Activated CD4-positive, alpha-beta T cell treated with anti-CD3 and anti-CD28 coated beads for 1 hour (primary cell): ENCODE data around the gene ABCF1.
"Not testable (repeated sequence)": the region's sequence is repeated elsewhere in the genome, so short reads cannot be mapped to it uniquely, and the experiment has no call there.

Experiments
- DNase-seq: peaks from one replicate; pipeline ENCODE4 v3.0.0-alpha.2; 2020

The ABCF1 gene

DNA sequence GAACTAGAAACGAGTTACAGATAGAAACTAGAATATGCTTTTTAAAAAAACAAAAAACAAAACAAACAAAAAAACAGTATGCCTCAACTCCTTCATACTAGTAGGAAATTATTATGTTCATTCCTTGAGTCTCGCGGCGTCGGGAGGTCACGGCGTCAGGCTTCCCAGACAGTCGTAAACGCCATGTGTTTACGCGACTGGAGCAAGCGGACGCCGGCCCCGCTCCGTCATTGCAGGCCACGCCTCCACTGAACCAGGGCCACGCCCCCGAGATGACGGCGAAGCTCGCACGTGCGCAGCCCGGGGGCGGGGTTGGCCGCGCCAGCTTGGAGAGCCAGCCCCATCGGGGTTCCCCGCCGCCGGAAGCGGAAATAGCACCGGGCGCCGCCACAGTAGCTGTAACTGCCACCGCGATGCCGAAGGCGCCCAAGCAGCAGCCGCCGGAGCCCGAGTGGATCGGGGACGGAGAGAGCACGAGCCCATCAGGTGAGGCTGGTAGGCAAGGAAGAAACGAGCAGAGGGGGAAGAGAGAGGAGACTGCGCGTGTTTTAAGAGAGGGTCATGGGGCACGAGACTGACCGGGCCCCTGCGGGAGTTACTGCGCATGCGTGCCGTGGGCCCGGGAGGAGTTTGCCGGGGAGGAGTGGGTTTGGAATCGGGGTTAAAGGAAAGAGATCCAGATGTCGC lies at the start of gene ABCF1:
Gene ABCF1 (plus strand): TSS at position 368 of the 687 bp plus-strand sequence. CDS start 46 bp downstream, at position 414.
- peak; percentile 99 for DNase-seq

DNA sequence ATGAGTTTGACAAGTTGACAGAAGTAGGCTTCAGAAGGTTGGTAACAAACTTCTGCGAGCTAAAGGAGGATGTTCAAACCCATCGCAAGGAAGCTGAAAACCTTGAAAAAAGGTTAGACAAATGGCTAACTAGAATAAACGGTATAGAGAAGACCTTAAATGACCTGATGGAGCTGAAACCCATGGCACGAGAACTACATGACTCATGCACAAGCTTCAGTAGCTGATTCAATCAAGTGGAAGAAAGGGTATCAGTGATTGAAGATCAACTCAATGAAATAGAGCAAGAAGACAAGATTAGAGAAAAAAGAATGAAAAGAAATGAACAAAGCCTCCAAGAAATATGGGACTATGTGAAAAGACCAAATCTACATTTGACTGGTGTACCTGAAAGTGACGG lies 49.3 kb upstream of the ABCF1 start:
- not testable (repeated sequence) for DNase-seq

DNA sequence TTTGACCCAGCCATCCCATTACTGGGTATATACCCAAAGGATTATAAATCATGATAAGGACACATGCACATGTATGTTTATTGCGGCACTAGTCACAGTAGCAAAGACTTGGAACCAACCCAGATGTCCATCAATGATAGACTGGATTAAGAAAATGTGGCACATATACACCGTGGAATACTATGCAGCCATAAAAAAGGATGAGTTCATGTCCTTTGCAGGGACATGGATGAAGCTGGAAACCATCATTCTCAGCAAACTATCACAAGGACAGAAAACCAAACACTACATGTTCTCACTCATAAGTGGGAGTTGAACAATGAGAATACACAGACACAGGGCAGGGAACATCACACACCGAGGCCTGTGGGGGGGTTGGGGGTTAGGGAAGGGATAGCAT lies 44.8 kb upstream of the ABCF1 start:
- DNase-seq, result not testable (repeated sequence)

DNA sequence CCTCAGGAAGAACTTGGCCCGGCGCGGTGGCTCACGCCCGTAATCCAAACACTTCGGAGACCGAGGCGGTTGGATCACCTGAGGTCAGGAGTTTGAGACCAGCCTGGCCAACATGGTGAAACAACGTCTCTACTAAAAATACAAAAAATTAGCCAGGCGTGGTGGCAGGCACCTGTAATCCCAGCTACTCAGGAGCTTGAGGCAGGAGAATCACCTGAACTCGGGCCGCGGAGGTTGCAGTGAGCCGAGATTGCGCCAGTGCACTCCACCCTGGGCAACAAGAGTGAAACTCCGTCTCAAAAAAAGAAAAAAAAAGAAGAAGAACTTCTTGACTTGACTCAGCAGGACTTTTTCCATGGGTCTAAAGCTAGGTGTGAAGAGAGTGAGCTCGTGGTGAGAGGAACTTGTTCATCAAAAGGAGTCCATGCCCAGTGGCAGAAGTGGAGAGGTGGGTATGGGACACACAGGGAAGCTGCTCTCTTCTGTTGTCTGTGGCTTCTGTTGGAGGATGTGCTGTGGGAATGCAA lies 41.8 kb upstream of the ABCF1 start:
- DNase-seq, result not testable (repeated sequence)

DNA sequence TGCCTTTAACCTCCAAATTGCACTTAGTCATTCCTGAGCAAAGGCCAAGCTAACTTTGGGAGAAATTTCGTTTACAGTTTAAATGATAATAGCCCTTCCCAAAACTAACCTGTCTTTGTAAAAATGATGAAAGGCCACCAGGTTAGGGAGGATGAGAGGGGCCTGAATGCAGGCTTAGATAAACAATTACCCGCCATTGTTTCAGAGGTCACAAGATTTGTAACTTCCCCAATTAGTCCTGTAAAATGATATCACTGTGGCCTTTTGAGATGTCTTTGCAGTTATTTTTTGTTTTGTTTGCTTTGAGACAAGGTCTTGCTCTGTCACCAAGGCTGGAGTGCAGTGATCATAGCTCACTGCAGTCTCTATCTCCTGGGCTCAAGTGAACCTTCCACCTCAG lies 41.2 kb upstream of the ABCF1 start:
- DNase-seq, result no peak

DNA sequence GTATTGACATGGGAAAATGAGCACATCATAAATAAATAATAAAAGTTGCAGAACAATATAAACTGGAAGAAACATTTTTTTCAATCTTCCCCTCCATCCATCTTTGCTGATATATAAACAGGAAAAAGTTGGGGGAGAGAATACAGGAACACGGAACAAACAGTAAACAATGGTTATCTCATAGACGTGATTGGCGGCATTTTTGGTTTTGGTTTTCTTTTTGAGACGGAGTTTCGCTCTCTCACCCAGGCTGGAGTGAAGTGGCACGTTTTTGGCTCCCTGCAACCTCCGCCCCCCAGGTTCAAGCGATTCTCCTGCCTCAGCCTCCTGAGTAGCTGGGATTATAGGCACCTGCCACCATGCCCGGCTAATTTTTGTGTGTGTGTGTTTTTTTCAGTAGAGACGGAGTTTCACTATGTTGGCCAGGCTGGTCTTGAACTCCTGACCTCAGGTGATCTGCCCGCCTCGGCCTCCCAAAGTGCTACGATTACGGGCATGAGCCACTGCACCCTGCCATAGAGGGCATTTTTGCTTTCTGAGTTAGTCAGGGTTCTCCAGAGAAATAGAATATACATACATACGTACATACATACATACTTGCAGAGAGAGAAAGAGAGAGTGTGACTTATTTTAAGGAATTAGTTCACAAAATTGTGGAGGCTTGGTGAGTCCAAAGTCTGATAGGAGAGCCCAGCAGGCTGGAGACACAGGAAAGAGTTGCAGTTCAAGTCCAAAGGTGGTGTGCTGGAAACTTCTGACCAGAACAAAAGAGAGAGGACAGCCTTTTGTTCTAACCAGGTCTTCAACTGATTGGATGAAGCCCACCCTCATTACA lies 37.6 kb upstream of the ABCF1 start:
- DNase-seq, result no peak

DNA sequence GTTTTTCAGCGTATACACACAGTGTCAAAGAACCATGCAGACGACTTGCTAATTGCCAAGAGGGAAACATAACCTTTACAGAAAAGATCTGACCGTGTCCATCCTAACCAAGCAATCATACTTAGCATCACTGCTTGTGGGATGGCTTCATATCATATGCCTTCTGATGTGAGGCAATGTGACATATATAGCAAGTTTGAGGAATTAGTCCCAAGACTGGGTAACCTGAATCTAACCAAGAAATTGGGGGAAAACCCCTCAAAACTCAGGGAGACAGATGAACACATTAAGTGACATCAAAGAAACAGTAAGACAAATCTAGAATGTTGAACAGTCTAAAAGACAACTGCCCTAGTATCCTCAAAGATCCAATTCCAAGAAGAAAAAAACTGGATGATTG lies 33.3 kb upstream of the ABCF1 start:
- no peak for DNase-seq

DNA sequence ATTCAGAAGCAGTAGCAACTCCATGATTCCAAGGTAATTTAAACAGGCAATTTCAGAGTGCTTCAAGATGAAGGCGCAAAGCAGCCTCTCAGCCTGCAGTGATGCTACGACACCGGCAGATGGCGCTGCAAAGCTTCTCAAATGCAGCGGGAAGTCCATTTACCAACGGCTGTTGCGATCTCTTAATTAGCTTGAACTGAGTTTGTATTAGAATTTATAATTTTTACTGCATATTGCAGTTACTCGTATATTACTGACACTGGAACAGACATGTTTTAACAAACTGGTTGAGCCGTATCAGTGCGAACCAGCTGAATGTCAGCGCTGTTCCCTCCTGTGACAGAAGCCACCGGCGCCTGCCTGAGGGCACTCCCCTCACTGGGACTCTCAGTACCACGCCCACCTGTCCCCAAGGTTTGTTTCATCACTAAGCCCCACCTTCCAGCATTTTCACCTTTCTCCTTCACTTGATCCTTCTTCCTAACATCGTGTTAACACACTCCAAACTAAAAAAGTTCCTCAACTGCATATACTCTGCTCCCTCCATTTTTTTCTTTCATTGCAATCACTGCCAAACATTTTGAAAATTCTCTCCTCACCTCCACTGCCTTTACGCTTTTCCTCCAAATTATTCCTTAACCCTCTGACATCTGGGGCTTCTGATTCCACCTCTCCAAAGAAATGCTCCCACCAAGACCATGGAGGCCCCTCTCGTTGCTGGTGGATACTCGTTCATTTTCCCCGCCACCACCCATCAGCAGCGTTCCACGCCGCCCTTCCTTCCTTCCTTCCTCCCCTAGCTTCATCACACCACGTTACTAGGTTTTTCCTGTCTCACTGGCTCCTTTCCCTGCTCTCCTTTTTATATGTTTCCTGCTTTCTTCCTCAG lies 29.5 kb upstream of the ABCF1 start:
- peak; percentile 70 for DNase-seq

DNA sequence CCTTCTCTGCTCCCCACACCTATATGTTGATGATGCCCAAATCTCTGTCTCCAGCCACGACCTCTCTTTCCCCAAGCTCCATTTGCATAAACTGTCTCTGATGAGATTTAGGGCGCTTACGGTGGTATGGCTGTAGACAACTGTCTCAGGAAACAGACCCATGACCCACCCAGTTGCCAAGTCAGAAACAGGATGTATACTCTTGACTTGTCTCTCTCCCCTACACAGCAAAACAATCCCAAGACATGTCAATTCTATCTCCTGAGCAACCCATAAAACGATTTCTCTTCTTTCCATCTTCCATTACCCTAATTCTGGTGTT lies 28.9 kb upstream of the ABCF1 start:
- DNase-seq, result no peak

DNA sequence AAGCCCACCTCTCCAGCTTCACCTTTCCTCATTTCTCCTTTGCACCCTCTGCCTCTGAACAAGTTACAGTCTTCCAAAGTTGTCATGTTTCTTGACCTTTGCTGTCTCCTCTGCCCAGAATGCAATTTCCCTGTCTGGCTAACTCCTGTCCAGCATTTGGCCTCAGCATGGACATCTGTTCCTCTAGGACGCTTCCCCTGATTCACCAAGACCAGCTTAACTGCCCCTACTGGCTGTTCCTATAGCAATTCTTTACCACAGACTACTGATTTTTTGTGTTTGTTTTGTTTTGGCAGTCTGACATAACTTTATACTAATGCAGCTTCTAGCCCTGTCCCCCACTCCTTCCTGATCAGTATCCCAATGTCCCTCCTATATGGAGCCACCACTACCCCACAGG lies 28.3 kb upstream of the ABCF1 start:
- DNase-seq, result no peak

DNA sequence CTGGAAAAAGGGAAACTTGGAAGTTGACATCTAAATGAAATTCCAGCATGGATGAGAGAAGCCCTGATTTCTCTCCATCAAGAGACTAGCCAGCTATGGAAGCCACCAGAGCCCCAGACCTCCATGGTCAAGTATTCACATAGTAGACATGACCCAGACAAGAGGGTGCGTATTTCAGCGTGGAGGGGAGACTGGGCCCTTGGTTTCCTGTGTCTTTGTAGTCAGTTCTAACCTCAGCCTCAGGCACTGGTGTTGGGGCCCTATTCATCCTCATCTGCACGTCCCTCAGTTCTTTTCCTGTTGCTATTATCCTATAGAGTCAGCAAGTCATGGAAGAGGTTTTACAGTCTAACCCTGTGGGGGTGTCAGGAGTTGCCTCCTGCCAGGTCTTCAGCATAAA lies 27.4 kb upstream of the ABCF1 start:
- DNase-seq, result no peak

DNA sequence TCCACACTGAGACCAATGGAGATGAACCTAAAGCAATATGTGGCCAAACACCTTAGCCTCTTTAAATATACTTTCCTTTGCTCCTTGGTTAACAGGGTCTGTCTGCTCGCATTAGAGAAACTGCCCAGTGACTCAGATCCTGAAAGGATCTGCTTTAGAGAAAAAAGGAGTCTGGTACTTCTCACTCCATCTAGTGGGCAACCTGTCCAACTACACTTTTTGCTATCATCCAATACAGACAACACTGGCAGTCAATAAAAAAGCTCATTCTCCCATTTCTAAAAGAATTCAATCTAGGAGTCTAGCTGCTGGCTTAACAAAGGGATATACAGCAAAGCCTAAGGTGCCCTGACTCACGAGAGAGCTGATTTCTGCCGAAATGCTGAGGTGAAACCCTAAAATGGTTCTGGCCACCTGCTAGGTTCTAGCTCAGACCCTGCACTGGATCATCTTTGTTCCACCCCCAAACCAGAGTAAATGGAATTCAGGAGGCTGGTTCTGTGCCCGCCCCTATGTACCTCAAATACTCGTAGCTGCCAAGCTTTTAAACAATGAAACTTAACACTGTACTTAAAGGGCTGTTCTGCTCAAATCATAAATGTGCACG lies 26.5 kb upstream of the ABCF1 start:
- no peak for DNase-seq

DNA sequence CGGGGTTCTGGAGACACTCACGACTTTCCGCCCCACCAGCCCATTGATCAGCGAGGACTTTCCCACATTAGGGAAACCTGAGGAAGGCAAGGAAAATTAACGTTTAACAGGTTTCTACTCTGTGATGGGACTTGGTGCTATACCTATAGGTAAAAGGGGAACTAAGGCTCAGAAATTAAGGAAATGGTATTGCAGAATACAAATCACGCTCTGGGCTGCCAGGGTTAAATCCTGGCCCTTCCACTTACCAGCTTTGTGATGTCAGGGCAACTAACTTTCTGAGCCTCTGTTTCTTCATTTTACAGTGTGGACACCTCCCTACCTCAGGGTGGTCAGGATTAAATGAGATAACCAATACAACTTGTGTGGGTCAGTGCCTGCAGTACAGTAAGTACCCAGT lies 23.8 kb upstream of the ABCF1 start:
- DNase-seq, result no peak

DNA sequence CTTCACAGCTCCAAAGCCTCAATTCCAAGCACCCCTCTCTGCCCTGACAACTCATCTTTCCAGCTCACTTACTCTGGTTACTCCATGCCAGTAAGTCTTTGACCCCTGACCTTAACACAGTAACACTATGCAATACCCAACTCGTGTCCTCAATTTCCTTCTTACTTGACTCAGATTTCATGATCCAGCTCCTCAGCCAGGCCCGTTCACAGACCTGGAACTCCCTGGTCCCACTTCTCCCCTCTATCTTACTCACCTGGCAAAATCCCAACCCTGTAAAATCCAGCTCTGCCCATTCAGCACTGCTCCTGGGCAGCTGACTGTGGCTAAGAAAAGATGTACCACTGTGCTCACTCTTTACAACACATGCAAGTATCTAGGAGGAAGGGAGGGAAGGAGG lies 22.9 kb upstream of the ABCF1 start:
- DNase-seq, result no peak

DNA sequence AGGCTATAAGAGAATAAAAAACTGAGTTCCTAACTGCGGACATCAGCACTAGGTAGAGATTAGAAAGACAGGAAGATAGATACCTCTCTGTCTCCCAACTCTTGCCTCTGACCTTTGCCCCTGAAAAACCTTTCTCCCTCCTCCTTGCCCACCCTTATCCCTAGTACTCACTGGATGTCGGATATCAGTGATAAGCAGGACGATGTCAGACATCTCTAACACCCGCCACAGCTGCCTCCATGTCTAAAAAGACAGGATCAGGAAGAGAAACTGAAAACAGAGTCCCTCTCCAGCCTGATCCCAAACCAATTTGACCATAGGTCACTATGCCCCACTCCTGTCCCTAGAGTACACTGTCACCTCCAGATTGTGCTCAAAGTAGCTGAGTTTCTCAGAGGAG lies 16.8 kb upstream of the ABCF1 start:
- DNase-seq, result no peak

DNA sequence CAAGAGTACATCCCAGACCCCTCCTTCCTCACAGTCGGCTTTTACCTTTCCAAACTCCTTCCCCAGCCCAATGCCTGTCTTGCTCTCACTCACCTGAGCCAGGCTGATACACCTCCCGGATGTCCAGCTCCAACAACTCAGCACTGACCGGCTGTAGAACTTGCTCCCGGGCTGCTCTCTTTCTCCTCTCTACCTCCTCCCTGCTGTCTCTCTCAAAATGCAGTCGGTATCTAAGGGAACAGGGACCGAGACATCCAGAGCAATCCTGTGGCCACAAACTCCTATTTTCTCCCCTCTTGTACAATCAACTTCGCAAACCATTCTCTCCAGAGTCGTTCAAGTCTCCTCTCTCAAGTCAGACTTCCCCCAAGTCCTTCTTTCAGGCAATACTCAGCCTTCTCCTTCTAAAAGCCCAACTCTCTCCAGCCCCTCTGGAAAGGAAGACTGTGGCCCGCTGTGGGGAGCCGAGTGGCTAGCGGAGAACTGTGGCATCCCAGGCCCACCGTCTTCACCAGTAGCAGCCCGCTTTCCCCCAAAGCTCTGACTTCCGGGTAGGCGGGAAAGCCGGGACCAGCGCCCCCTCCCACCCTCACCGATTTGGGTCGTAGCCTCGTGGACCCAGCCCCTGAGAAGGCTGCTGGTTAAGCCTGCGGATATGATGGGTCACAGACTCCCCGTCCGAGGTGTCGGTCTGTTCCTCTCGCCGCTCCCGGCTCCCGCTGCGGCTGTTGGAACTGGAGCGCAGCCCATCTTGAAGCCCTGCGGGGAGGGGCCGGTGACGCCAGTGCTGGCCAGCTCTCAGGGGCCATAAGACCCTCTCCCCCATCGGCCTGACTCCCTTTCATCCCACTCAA lies 16.1 kb upstream of the ABCF1 start:
- no peak for DNase-seq

DNA sequence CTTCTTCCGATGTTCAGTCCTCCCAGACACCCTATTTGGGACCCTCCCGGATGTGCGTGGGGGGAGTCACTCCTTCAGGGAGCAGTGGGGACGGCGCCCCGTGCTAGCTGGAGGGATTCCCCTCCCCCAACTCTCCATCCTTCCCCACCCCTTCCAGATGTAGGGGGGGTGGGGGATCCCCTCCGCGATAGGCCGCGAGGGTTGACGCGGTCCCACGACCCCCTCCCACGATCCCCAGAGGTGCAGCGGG lies 15.5 kb upstream of the ABCF1 start:
- no peak for DNase-seq

DNA sequence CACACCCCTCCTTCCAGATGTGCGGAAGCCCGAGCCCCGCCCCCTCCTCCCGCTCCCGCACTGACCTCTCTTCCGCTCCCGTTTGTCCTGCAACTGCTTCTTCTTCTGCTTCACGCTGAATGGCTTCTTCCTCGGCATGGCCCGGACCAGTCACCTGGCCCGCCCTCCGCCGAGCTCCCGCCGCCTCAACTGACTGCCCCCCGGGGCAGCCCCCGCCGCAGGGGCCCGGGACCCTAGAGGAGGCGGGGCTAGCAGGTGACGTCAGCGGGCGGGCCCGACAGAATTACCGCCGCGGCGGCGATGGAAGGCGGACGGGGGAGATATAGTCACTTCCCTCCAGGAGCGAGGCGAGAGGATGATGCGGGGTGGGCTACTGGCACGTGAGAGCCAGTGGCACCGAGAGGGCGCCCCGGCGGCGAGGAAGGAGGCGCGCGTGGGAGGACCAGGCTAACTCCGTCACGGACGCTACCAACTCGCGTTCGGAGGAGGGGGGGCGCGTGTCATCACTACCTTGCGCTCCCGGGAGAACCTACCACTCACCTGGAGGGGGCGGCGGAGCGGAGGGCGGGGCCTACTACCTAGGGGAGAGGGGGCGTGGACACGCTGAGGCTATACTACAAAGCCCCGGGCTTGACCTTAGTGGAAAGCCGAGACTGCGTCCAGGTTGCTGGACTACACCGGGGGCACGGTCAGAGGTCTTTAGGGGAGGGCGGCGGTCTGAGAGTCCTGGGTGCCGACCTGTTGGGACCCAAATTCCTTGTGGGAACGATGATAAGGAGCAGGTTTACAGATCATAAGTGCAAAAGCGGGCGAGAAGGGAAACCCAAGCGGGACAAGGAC lies 15.0 kb upstream of the ABCF1 start, which contains the start of gene GNL1:
Gene GNL1 (minus strand): TSS at position 424 of the 840 bp plus-strand sequence. CDS start 286 bp downstream, at position 138.
- peak; percentile 99 for DNase-seq

DNA sequence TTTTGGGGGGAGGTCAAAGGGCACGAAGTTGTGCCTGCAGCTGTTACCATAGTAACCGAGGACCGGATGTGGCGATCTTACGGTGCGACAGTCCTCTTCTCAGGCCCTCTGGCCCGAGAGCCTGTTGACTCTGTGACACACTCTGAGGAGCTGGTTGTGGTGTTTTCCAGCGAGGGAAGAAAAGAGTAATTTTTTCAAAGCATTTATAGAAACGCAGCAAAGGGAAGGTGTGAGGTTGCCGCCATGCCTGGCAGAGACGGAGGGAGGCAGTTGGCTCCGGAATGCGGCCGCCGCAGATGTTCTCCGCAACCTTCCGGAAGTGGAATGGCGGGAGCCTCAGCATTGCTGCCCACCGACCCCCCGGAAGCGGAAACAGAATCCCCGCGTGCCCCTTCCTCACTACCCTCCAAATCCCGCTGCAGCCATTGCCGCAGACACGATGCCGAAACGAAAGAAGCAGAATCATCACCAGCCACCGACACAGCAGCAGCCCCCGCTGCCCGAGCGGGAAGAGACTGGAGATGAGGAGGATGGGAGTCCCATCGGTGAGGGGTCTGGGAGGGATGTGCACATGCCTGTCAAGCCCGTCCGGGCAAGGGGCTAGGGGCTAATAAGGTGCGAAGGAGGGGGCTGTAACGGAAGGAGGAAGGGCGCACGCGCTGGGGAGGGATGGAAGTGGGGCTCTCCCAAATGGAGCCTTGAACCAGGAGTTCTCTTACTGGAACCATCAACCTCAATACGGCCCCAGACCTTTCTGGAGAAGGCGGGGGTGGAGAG lies 14.1 kb upstream of the ABCF1 start, which contains the start of gene PRR3:
Gene PRR3 (plus strand): TSS at position 390 of the 777 bp plus-strand sequence. CDS start 50 bp downstream, at position 440.
- peak; percentile 71 for DNase-seq

DNA sequence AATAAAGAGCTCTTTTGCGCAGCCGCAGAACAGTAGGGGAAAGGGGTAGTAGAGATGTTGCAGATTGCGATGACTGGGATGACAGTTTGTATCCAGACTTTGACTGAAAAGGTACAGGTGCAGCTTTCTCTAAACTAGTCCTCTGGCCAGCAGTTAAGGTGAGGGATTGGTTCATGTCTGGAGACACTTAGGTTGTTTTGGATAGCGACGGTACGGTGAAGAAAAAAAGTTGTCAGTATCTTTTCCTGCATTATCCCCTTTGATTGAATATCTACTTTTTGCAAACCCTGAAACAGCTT lies 13.6 kb upstream of the ABCF1 start:
- peak; percentile 40 for DNase-seq
